A673 (cell line): Measurements from ENCODE around the gene MINK1.

Source experiments
- CTCF ChIP-seq: fragments of 300-800, 200-600 bp; sonication (generic); conservative IDR thresholded peaks from 2 replicates; pipeline ENCODE4 v1.5.1; 2017; ENCODE audit warnings: low read depth, mild to moderate bottlenecking, antibody characterized with exemption, low read length, moderate library complexity, mixed read lengths
- EZH2 ChIP-seq: fragments of 200-600 bp; sonication (generic); IDR thresholded peaks from 2 replicates; pipeline ENCODE4 v1.6.1; 2017; ENCODE audit warnings: borderline replicate concordance, low read depth, mild to moderate bottlenecking, mixed read lengths, antibody characterized with exemption, low read length; ENCODE audit not compliant: poor library complexity, severe bottlenecking

DNA sequence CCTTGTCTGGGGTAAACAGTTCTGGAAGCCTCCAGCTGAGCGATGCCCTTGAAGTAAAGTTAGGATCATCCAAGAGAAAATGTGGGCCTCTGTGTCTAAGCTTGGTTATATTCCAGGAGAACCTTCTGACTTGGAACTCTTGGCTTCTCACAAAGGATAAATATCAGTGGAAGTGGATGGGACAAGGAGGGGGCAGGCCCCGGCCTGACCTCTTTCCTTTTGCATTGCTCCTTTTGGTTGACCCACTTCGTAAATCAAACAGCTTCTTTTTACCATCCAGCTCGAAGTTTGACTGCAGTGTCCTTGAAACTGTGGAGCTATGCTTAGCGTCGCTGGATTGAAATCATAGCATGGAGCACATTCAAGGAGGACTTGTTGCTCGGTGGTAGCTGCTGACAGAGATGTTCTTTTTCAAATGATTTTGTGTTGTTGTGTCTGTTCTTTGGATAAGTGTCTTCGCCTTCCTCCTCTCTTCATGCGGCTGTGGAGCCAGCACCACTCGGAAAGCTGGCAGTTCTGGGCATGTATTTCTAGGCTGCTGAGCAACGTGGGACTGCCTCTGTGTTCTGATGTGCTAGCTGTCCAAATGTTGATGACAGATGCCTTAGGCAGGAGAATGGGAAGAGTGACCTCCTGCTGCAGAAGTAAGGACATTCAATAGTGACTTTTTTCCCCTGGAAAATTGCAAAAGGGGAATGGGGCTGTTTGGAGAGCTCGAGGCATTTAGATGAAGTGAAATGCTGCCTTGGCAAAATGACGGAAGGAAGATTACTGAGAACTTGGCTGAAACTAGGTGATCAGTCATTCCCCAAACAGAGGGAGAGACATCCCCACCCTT, 4.5 kb downstream of the MINK1 start:
- TF ChIP-seq CTCF = no peak
- no peak for TF ChIP-seq EZH2
